HS-5 (cell line): ENCODE measurements around the gene PTPRT.

Source experiments
- DNase-seq: peaks from one replicate; pipeline ENCODE4 v3.0.0-alpha.2; 2012; ENCODE audit warnings: low read depth

PTPRT gene

GRCh38 chr20:42043921-42044320, 1145.8 kb downstream of the PTPRT start:
- DNase-seq: no peak

GRCh38 chr20:42041000-42041565, 1148.6 kb downstream of the PTPRT start:
- DNase-seq: no peak

- DNase-seq: no peak
Observed at GRCh38 chr20:42027746-42028268, 1161.9 kb downstream of the PTPRT start.

- DNase-seq: no peak
Observed at GRCh38 chr20:42026599-42026998, 1163.1 kb downstream of the PTPRT start.

GRCh38 chr20:42024653-42025052, 1165.1 kb downstream of the PTPRT start:
- DNase-seq: no peak
